ENCODE data around the gene KRT24.

DNA sequence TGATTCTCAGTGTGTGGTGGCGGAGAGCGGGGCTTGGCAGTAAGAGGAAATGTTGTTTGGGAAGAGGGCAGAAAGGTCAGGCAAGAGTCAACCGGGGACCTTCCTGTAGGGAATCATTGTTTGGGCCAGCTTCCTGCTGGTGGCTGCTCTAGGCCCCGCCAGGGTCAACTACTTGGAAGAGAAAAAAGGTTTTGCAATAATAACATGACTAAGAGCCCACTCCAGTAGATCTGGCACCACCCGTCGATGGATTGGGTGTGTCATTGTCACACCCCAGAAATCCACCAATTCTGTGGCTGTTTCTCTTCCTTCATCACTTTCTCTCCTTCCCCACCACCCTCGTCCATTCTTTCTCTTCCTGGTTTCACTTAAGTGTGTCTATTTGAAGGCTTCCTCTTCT is 4.2 kb upstream of the KRT24 start:
- TF ChIP-seq YY1 (IDR thresholded peaks at IDR 0.05; ENCODE audit: insufficient read depth, insufficient read length): no peak
- no peak for TF ChIP-seq SUZ12 (IDR thresholded peaks at IDR 0.05; ENCODE audit: extremely low read depth, insufficient read depth, insufficient read length)
- no peak for TF ChIP-seq ZNF274 (IDR thresholded peaks at IDR 0.05; ENCODE audit: low read depth, low read length)

Data from NT2/D1 (cell line).